HAP-1 (cell line): ENCODE results near the gene POU3F3.

ENCODE experiments used
- DNase-seq, 2 experiments: peaks; one replicate each; pipeline ENCODE4 v3.0.0-alpha.2; 2016 to 2020; ENCODE audit warnings: low spot score in 2 of 2
- H3K27me3 ChIP-seq: fragments of 250-450 bp; sonication (Bioruptor Pico); 2 replicates; pipeline ENCODE4 v1.5.1; 2020; ENCODE audit warnings: low read depth, mild to moderate bottlenecking, moderate library complexity
- H3K36me3 ChIP-seq: fragments of 250-450 bp; sonication (Bioruptor Pico); replicated peaks from 2 replicates; pipeline ENCODE4 v1.5.1; 2020; ENCODE audit warnings: mild to moderate bottlenecking
- H3K4me1 ChIP-seq: fragments of 250-450 bp; sonication (Bioruptor Pico); 2 replicates; pipeline ENCODE4 v1.5.1; 2020; ENCODE audit warnings: mild to moderate bottlenecking
- H3K4me3 ChIP-seq: fragments of 250-450 bp; sonication (Bioruptor Pico); 2 replicates; pipeline ENCODE4 v1.5.1; 2020; ENCODE audit warnings: mild to moderate bottlenecking, moderate library complexity
- H3K9me3 ChIP-seq: fragments of 250-450 bp; sonication (Bioruptor Pico); 2 replicates; pipeline ENCODE4 v1.5.1; 2020; ENCODE audit warnings: mild to moderate bottlenecking, moderate library complexity
- in situ Hi-C: fragments of 300-500 bp; cut with MboI; formaldehyde crosslinking; loops from 3 replicates; pipeline ENCODE4 v1.14.3; 2020; ENCODE audit warnings: low sequenced_read_pairs, inconsistent platforms, mixed read lengths

Gene POU3F3

GRCh38 chr2:104853534-104854497, at the start of gene POU3F3:
Gene POU3F3 (plus strand): TSS chr2:104854115. CDS start chr2:104855511, 1,396 bp downstream.
- no peaks in the 10 kb centered on the region for H3K9me3 ChIP-seq
- H3K4me1 ChIP-seq = peaks cover 19% of the 10 kb centered on the region
- peak within 1 kb of the TSS; percentile 69 for H3K4me3 ChIP-seq
- in situ Hi-C loops = loop anchor here (10.0 to 25.0 kb wide), 2 partner anchors 211 to 483 kb away; partner anchors contain the start of genes C2orf49 and TGFBRAP1
- peaks cover 5% of the 10 kb centered on the region; the same call in 1 of the 2 replicates for H3K36me3 ChIP-seq
- peak; percentile 94 to 99 for DNase-seq
- H3K27me3 ChIP-seq = no peaks in the 10 kb centered on the region

GRCh38 chr2:104804148-104804890, 49.6 kb upstream of the POU3F3 start:
- Histone ChIP-seq H3K4me1 (no peaks in the 10 kb centered on the region), H3K9me3 (no peaks in the 10 kb centered on the region), H3K4me3 (no peak overlapping the region), H3K36me3 (no peaks in the 10 kb centered on the region), H3K27me3 (no peaks in the 10 kb centered on the region)
- in situ Hi-C loops = no loop called here
- no peak for DNase-seq

- no peaks in the 10 kb centered on the region for H3K4me1 ChIP-seq
- no peaks in the 10 kb centered on the region for H3K27me3 ChIP-seq
- DNase-seq = no peak
- H3K9me3 ChIP-seq = no peaks in the 10 kb centered on the region
- no peak overlapping the region for H3K4me3 ChIP-seq
- H3K36me3 ChIP-seq = no peaks in the 10 kb centered on the region
- in situ Hi-C loops = no loop called here
Observed at GRCh38 chr2:104812286-104812685, 41.6 kb upstream of the POU3F3 start.

- in situ Hi-C loops = no loop called here
- no peak overlapping the region for H3K4me3 ChIP-seq
- no peaks in the 10 kb centered on the region for H3K9me3 ChIP-seq
- H3K27me3 ChIP-seq = no peaks in the 10 kb centered on the region
- DNase-seq = no peak
- no peaks in the 10 kb centered on the region for H3K4me1 ChIP-seq
- H3K36me3 ChIP-seq = no peaks in the 10 kb centered on the region
Observed at GRCh38 chr2:104816143-104816542, 37.8 kb upstream of the POU3F3 start.

- no peak for DNase-seq
- Histone ChIP-seq H3K27me3 (no peaks in the 10 kb centered on the region), H3K9me3 (no peaks in the 10 kb centered on the region), H3K36me3 (no peaks in the 10 kb centered on the region), H3K4me1 (no peaks in the 10 kb centered on the region), H3K4me3 (no peak overlapping the region)
- in situ Hi-C loops = no loop called here
Observed at GRCh38 chr2:104818264-104818663, 35.7 kb upstream of the POU3F3 start.

GRCh38 chr2:104820126-104820525, 33.8 kb upstream of the POU3F3 start:
- in situ Hi-C loops = no loop called here
- no peaks in the 10 kb centered on the region for H3K27me3 ChIP-seq
- DNase-seq = no peak
- no peaks in the 10 kb centered on the region for H3K4me1 ChIP-seq
- H3K36me3 ChIP-seq = no peaks in the 10 kb centered on the region
- no peaks in the 10 kb centered on the region for H3K9me3 ChIP-seq
- H3K4me3 ChIP-seq = no peak overlapping the region

- in situ Hi-C loops = no loop called here
- Histone ChIP-seq H3K36me3 (no peaks in the 10 kb centered on the region), H3K4me1 (no peaks in the 10 kb centered on the region), H3K27me3 (no peaks in the 10 kb centered on the region), H3K9me3 (no peaks in the 10 kb centered on the region), H3K4me3 (no peak overlapping the region)
- no peak for DNase-seq
Observed at GRCh38 chr2:104825124-104825865, 28.6 kb upstream of the POU3F3 start.

GRCh38 chr2:104826016-104826415, 27.9 kb upstream of the POU3F3 start:
- no peaks in the 10 kb centered on the region for H3K9me3 ChIP-seq
- DNase-seq = no peak
- no peaks in the 10 kb centered on the region for H3K36me3 ChIP-seq
- no peaks in the 10 kb centered on the region for H3K4me1 ChIP-seq
- H3K4me3 ChIP-seq = no peak overlapping the region
- no peaks in the 10 kb centered on the region for H3K27me3 ChIP-seq
- in situ Hi-C loops = no loop called here

GRCh38 chr2:104831742-104832141, 22.2 kb upstream of the POU3F3 start:
- H3K36me3 ChIP-seq = no peaks in the 10 kb centered on the region
- no peak for DNase-seq
- H3K9me3 ChIP-seq = no peaks in the 10 kb centered on the region
- in situ Hi-C loops = no loop called here
- H3K4me1 ChIP-seq = no peaks in the 10 kb centered on the region
- H3K27me3 ChIP-seq = no peaks in the 10 kb centered on the region
- no peak overlapping the region for H3K4me3 ChIP-seq

GRCh38 chr2:104834431-104835153, 19.3 kb upstream of the POU3F3 start:
- no peak for DNase-seq
- H3K4me3 ChIP-seq = no peak overlapping the region
- in situ Hi-C loops = no loop called here
- H3K36me3 ChIP-seq = no peaks in the 10 kb centered on the region
- no peaks in the 10 kb centered on the region for H3K27me3 ChIP-seq
- no peaks in the 10 kb centered on the region for H3K4me1 ChIP-seq
- H3K9me3 ChIP-seq = no peaks in the 10 kb centered on the region

- DNase-seq = no peak
- no peaks in the 10 kb centered on the region for H3K36me3 ChIP-seq
- no peaks in the 10 kb centered on the region for H3K9me3 ChIP-seq
- H3K4me3 ChIP-seq = no peak overlapping the region
- H3K27me3 ChIP-seq = no peaks in the 10 kb centered on the region
- in situ Hi-C loops = no loop called here
- H3K4me1 ChIP-seq = no peaks in the 10 kb centered on the region
Observed at GRCh38 chr2:104836265-104836664, 17.6 kb upstream of the POU3F3 start.

- no peaks in the 10 kb centered on the region for H3K4me1 ChIP-seq
- DNase-seq = no peak
- no peaks in the 10 kb centered on the region for H3K36me3 ChIP-seq
- no peaks in the 10 kb centered on the region for H3K27me3 ChIP-seq
- H3K4me3 ChIP-seq = no peak overlapping the region
- no peaks in the 10 kb centered on the region for H3K9me3 ChIP-seq
- in situ Hi-C loops = no loop called here
Observed at GRCh38 chr2:104836841-104837240, 17.1 kb upstream of the POU3F3 start.

GRCh38 chr2:104840156-104840555, 13.8 kb upstream of the POU3F3 start:
- in situ Hi-C loops = no loop called here
- H3K27me3 ChIP-seq = no peaks in the 10 kb centered on the region

More at GRCh38 chr2:104840156-104840555, 13.8 kb upstream of the POU3F3 start:
- no peaks in the 10 kb centered on the region for H3K36me3 ChIP-seq
- H3K9me3 ChIP-seq = no peaks in the 10 kb centered on the region
- no peak for DNase-seq
- peaks cover 3% of the 10 kb centered on the region for H3K4me1 ChIP-seq
- H3K4me3 ChIP-seq = no peak overlapping the region
